Body of pancreas (tissue), 4 donors: Measurements from ENCODE around the gene MT1A. TPM values are rescaled to one million over a fixed set of nuclear protein-coding genes. Genes with fewer than 3 reads are reported as not detected.

Source experiments
- ATAC-seq: fragments of 150-250 bp; one replicate; pipeline ENCODE4 v1.9.1; 2016
- DNase-seq, 4 donors: peaks; one replicate each; pipeline ENCODE4 v3.0.0-alpha.2; 2019
- H3K27ac ChIP-seq, 4 donors: fragments of 200-600 bp; sonication (generic); 1 replicate in 3 of 4; 2 replicates in 1 of 4; pipeline versions ENCODE4 v1.5.1 to v1.6.1; 2016 to 2019; ENCODE audit warnings: mild to moderate bottlenecking in 1 of 4, mixed read lengths in 1 of 4, moderate library complexity in 1 of 4
- H3K27me3 ChIP-seq, 2 donors: fragments of 200-600 bp; sonication (generic); one replicate each; pipeline ENCODE4 v1.6.0; 2016; ENCODE audit warnings: mild to moderate bottlenecking in 1 of 2
- H3K36me3 ChIP-seq, 2 donors: fragments of 200-600 bp; sonication (generic); replicated peaks in 1 of 2; 2 replicates each; pipeline ENCODE4 v1.5.1; 2016; ENCODE audit warnings: low read depth in 2 of 2; ENCODE audit not compliant: insufficient read depth in 1 of 2
- H3K4me1 ChIP-seq: fragments of 200-600 bp; sonication (generic); one replicate; pipeline ENCODE4 v1.6.0; 2016
- H3K4me3 ChIP-seq, 2 donors: fragments of 200-600 bp; sonication (generic); 1 replicate in 1 of 2; 2 replicates in 1 of 2; pipeline ENCODE4 v1.5.1; 2016 to 2019
- H3K9me3 ChIP-seq, 3 donors: fragments of 200-600 bp; sonication (generic); 1 replicate in 2 of 3; 2 replicates in 1 of 3; pipeline ENCODE4 v1.5.1; 2016
- CTCF ChIP-seq, 7 experiments: fragments of 450-650 bp in 4 of 7; fragments of 200-600 bp in 3 of 7; sonication (generic) in 3 of 7; IDR thresholded peaks; one replicate each; pipeline ENCODE4 v1.5.1; 2016 to 2019; ENCODE audit warnings: antibody characterized with exemption in 7 of 7
- POLR2A ChIP-seq, 3 donors: fragments of 450-650 bp; IDR thresholded peaks; one replicate each; pipeline ENCODE4 v1.6.1; 2016; ENCODE audit warnings: antibody characterized with exemption in 3 of 3, mild to moderate bottlenecking in 2 of 3
- WGBS, 2 donors: methylation state at CpG; one replicate each; pipeline ENCODE4 v1.1.5; 2017; 5-methylcytosine and 5-hydroxymethylcytosine counted together
- intact Hi-C: fragments of 100-400 bp; cut with DNase I; formaldehyde crosslinking; loops from one replicate; pipeline ENCODE4 v1.15.1; 2023
- total RNA-seq, 2 donors: library from RNA; depleted of rRNA; stranded (reverse); fragments of >200 nt; gene quantifications; one replicate each; pipeline ENCODE4 v1.1.0, GENCODE V29; 2016

The MT1A gene
- total RNA-seq, 2 donors from 2014 or later, result 268 TPM; not detected in 1

- WGBS, 2 donors, result 0% methylated on average over 6 of the region's 6 CpGs
- H3K27ac ChIP-seq, result peak overlapping the region; percentile 91 to 97 (median 92)
- intact Hi-C loops, result loop anchor here (10.0 kb wide), 1 partner anchor 85 kb away; no protein-coding TSS in a partner anchor
- no peaks in the 10 kb centered on the region for H3K27me3 ChIP-seq
- peaks cover 46% of the 10 kb centered on the region for H3K4me1 ChIP-seq
- no peaks in the 10 kb centered on the region for H3K9me3 ChIP-seq
- TF ChIP-seq CTCF (IDR thresholded peaks at IDR 0.05) (peak in 2 of 7 experiments; percentile 8 to 11), POLR2A (IDR thresholded peaks at IDR 0.05) (peak in 1 of 3 donors; percentile 15)
- peak overlapping the region; percentile 10 to 46 for H3K4me3 ChIP-seq
- no peaks in the 10 kb centered on the region for H3K36me3 ChIP-seq
- DNase-seq, result peak; percentile 62 to 86 (median 72)
- peak; percentile 2 for ATAC-seq
These were observed 29.0 kb upstream of the MT1A start for GRCh38 chr16:56609463-56609921.

GRCh38 chr16:56610017-56610608 lies 28.4 kb upstream of the MT1A start:
- H3K4me3 ChIP-seq, result no peak overlapping the region
- peaks cover 46% of the 10 kb centered on the region for H3K4me1 ChIP-seq
- peak in 2 of 3 donors; percentile 41 to 44 for TF ChIP-seq POLR2A (IDR thresholded peaks at IDR 0.05)
- no peak for TF ChIP-seq CTCF (IDR thresholded peaks at IDR 0.05)
- WGBS, 2 donors, result 18 to 23% methylated on average over 7 to 10 of the region's 10 CpGs
- no peaks in the 10 kb centered on the region for H3K36me3 ChIP-seq
- no peaks in the 10 kb centered on the region for H3K9me3 ChIP-seq
- no peaks in the 10 kb centered on the region for H3K27me3 ChIP-seq
- peak overlapping the region; percentile 91 to 97 (median 92) for H3K27ac ChIP-seq
- ATAC-seq (no peak), DNase-seq (peak in 2 of 4 donors; percentile 42 to 60)
- intact Hi-C loops, result no loop called here

GRCh38 chr16:56610609-56611111 lies 27.8 kb upstream of the MT1A start:
- intact Hi-C loops, result no loop called here
- TF ChIP-seq POLR2A (IDR thresholded peaks at IDR 0.05), result no peak
- TF ChIP-seq CTCF (IDR thresholded peaks at IDR 0.05), result no peak
- 17 to 21% methylated on average over 2 of the region's 2 CpGs for WGBS, 2 donors
- ATAC-seq, result no peak
- H3K4me3 ChIP-seq, result no peak overlapping the region
- H3K4me1 ChIP-seq, result peaks cover 46% of the 10 kb centered on the region
- peak overlapping the region; percentile 91 to 97 (median 92) for H3K27ac ChIP-seq
- no peaks in the 10 kb centered on the region for H3K9me3 ChIP-seq
- no peaks in the 10 kb centered on the region for H3K27me3 ChIP-seq
- DNase-seq, result no peak
- no peaks in the 10 kb centered on the region for H3K36me3 ChIP-seq

- intact Hi-C loops, result no loop called here
- TF ChIP-seq CTCF (IDR thresholded peaks at IDR 0.05), result no peak
- TF ChIP-seq POLR2A (IDR thresholded peaks at IDR 0.05), result no peak
- WGBS, 2 donors, result 33 to 42% methylated on average over 2 of the region's 2 CpGs
- Histone ChIP-seq H3K4me3 (no peak overlapping the region), H3K9me3 (no peaks in the 10 kb centered on the region), H3K4me1 (peaks cover 46% of the 10 kb centered on the region), H3K36me3 (no peaks in the 10 kb centered on the region), H3K27me3 (no peaks in the 10 kb centered on the region), H3K27ac (peak overlapping the region; percentile 91 to 97 (median 92))
- DNase-seq (peak; percentile 60 to 73 (median 67)), ATAC-seq (peak; percentile 19)
These were observed 27.1 kb upstream of the MT1A start for GRCh38 chr16:56611281-56611833.
